Ectodermal cell (in vitro differentiated cells): Measurements from ENCODE around the gene ABL1.

ENCODE experiments used
- H3K27ac ChIP-seq: 2 replicates; pipeline ENCODE4 v1.7.0; 2013; ENCODE audit warnings: mild to moderate bottlenecking, low read depth, low read length; ENCODE audit not compliant: insufficient read depth, poor library complexity, severe bottlenecking
- H3K27me3 ChIP-seq: 2 replicates; pipeline ENCODE4 v1.7.0; 2013; ENCODE audit warnings: mild to moderate bottlenecking, low read length; ENCODE audit not compliant: insufficient read depth, control insufficient read depth, poor library complexity, severe bottlenecking
- H3K36me3 ChIP-seq: one replicate; pipeline ENCODE4 v1.7.0; 2013; ENCODE audit warnings: low read length; ENCODE audit not compliant: control insufficient read depth, insufficient read depth
- H3K4me1 ChIP-seq: one replicate; pipeline ENCODE4 v1.7.0; 2013; ENCODE audit warnings: low read length; ENCODE audit not compliant: control insufficient read depth, insufficient read depth
- H3K4me3 ChIP-seq: 2 replicates; pipeline ENCODE4 v1.7.0; 2013; ENCODE audit warnings: low read depth, low read length, control low read depth; ENCODE audit not compliant: insufficient read depth
- H3K9me3 ChIP-seq: 2 replicates; pipeline ENCODE4 v1.7.0; 2013; ENCODE audit warnings: mild to moderate bottlenecking, low read length, moderate library complexity; ENCODE audit not compliant: control insufficient read depth
- WGBS, 2 experiments: methylation state at CpG; one replicate each; pipeline ENCODE4 v1.1.7; 2013; ENCODE audit warnings: missing lambda C conversion rate in 2 of 2; 5-methylcytosine and 5-hydroxymethylcytosine counted together

ABL1 gene

DNA sequence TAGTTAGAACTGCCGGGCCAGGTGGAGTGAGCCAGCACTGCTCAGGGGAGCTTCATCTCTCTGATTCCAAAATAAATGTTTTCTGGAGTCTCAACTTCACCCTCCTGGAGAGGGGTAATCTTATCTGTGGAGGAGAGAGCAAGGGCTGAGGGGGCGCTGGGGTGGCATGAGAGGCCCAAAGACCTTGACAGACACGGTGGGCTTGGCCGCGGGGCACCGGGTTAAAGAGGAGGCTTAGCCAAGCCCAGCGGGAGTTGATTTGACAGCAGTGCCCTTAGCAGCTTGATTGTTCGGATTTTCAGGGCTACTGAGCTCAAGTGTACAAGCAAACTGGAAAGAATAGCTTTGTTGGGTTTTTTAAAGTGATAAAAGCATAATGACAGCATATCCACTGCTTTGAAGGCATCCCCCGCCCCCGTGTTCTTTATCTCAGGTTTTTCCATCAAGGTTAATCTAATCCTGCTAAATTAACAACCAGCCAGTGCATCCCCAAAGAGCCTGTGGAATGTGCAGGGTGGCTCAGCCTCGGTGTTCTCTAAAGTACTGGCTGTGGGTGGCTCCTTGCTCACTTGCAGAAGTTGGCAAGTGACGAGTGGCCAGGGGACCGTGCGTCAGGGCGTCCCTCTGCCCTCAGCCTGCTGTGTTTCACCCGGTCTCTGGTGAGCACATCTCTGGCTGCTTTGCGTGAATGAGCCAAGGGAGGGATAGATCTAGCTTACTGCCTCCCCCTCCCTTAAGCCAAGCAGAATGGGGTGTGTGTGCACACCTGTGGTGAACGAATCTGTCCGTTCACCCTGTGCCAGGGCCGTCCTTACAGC is 56.0 kb downstream of the ABL1 start:
- WGBS, 2 experiments = 95% methylated on average over 20 of the region's 20 CpGs

DNA sequence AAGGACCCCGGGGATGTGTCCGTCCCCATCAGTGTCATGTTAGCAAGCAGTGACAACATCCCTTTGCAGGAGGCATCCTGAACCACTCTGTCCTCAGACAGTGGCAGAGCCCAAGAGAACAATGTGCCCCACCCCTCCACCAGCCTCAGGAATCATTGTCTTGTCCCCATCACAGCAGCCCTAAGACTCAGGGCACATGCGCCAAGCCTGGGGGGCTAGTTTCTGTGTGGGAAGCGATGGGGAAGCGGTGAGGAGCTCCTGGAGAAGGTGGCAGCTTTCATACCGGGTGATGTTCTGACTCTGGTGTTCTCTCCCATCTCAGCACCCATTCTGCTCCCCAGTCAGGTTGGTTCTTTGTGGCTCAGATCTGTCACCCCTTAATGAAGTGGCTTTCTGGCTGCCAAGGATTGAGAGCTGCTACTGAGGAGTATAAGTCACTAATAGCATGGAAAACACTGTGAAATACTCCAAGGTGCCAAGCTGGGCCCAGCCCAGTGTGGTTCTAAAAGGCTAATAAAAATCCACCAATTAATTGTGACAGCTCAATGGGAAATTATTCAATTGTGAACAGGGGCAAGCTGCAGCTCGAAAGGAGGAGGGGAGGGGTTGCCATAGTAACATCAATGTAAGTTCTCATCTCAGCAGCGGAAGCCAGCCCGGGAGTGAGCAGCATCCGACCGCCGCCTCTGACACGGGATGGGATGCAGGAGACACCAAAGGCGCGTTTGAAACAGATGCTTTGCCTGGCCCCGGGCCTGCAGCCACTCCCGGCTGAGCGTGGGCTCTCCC is 56.8 kb downstream of the ABL1 start:
- Histone ChIP-seq H3K27ac (no peak overlapping the region), H3K4me1 (peaks cover 16% of the 10 kb centered on the region), H3K4me3 (no peak overlapping the region), H3K27me3 (no peaks in the 10 kb centered on the region), H3K36me3 (peaks cover 20% of the 10 kb centered on the region), H3K9me3 (no peaks in the 10 kb centered on the region)
- 92 to 93% methylated on average over 18 of the region's 18 CpGs for WGBS, 2 experiments

More for the DNA sequence above, 56.0 kb downstream of the ABL1 start:
- peaks cover 21% of the 10 kb centered on the region for H3K36me3 ChIP-seq
- H3K27ac ChIP-seq = no peak overlapping the region
- peaks cover 16% of the 10 kb centered on the region for H3K4me1 ChIP-seq
- H3K9me3 ChIP-seq = no peaks in the 10 kb centered on the region
- H3K4me3 ChIP-seq = no peak overlapping the region
- no peaks in the 10 kb centered on the region for H3K27me3 ChIP-seq

DNA sequence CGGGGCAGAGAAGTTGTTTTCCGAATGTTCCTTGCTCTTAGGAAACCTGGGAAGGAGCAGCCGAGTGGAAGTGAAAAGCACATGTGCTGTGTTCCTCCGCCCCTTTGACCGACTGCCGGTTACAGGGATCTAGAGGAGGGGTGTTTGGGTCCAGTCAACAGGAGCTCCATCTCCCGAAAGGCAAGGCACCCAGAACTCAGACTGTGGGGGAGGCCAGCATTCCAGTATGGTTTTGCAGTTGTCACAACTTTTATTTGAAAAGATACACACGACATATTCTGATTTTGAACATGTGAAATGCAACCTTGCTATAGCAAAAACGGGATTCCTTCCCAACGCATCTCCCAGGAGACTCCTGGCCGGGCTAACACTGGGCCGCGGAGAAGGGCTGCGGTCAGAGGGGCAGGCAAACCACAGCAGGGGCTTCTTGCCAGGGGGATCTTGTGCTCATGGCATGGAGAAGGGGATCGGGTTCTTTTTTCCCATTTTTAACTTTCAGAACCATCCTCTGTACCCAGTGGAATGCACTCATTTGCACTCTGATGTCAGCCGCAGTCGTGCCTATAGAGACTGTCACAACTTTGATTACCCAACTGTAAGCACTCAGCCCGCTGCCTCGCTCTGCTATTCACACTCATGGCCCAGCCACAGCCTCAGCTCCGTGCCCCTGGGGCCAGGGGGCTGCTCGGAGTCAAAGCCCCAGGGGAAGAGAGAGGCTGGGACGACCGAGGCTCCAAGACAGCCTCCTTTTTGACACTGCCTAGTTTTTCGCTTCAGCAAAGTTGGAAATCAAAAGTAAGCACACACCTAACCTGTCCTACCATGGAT is 57.6 kb downstream of the ABL1 start:
- WGBS, 2 experiments = 91 to 94% methylated on average over 24 of the region's 24 CpGs
- H3K9me3 ChIP-seq = no peaks in the 10 kb centered on the region
- no peak overlapping the region for H3K4me3 ChIP-seq
- peaks cover 12% of the 10 kb centered on the region for H3K36me3 ChIP-seq
- no peaks in the 10 kb centered on the region for H3K27me3 ChIP-seq
- peaks cover 16% of the 10 kb centered on the region for H3K4me1 ChIP-seq
- H3K27ac ChIP-seq = no peak overlapping the region

DNA sequence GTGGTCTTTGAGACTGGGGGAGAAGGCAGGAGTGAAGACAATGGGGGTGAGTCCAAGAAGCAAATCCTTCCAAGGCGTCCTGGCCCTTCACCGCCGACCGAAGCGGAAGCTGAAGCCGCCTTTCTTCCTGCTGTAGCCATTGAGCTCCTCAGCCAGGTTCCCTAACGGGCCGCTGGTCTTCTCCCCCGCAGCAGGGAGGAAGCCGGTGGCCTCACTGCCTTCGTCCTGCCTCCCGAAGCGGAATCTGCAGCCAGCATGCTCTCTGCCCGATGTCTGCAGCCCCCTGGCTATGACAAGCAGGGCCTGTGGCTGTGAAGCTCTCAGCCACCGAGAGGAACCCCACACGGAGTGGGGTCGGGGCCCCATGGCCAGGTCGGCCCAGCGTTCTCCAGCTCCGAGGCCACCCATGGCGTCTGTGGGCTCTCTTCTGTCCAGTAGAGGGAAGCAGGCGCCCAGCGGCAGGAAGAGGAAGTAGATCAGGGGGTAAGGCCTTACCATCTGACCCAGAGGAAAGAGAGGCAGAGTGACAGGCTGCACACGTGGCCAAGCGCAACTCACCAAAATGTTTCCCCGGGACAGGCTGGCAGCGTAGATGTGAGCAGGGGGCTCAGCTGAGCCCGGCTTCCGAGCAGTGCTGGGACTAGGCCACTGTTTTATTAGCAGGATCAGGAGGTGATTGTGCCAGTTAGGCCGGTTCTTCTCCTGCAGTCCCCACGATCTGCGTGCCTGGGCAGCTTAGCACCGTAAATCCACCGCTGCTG is 58.5 kb downstream of the ABL1 start:
- Histone ChIP-seq H3K27ac (no peak overlapping the region), H3K9me3 (no peaks in the 10 kb centered on the region), H3K4me1 (peaks cover 16% of the 10 kb centered on the region), H3K4me3 (no peak overlapping the region), H3K36me3 (peaks cover 4% of the 10 kb centered on the region), H3K27me3 (no peaks in the 10 kb centered on the region)
- 87% methylated on average over 34 of the region's 34 CpGs for WGBS, 2 experiments

DNA sequence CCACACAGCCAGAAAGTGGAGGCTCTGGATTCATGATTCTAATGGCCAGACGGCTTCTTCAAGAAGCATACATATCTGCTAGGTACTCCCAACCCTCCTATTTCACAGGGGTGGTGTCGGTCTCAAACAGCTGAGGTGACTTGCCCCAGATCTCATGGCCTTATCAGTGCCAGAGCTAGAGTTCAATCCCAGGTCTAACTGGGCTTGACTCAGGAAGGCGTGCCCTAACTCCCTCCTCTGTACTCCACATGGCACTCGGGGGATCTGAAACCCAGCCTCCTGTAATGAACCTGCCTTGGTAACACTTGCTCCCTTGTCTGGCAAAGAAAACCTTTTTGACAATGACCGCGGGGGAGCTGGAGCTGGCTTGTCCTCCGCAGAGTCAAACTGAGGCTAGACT is 59.5 kb downstream of the ABL1 start:
- H3K4me1 ChIP-seq = peaks cover 16% of the 10 kb centered on the region
- no peak overlapping the region for H3K4me3 ChIP-seq
- H3K27me3 ChIP-seq = no peaks in the 10 kb centered on the region
- 87 to 88% methylated on average over 7 of the region's 7 CpGs for WGBS, 2 experiments
- H3K36me3 ChIP-seq = peaks cover 4% of the 10 kb centered on the region
- no peaks in the 10 kb centered on the region for H3K9me3 ChIP-seq
- no peak overlapping the region for H3K27ac ChIP-seq

DNA sequence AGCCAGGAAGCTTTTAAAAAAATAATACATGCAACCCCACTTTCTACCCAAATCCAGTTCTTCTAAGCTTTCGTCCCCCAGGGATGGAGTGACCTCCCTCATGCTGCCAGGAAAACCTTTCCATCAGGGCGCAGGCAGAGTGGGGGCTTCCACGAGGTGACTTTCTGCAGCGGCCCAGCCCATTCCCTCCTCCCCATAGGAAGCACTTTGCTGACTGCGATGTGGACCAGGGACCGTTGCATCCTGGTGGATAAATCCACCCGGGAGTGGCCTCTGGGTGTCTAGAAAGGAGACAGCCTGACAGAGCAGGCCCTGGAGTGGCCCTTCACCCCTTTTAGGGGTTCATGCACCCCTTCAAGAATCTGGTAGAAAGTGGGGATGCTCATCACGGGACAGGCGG is 60.0 kb downstream of the ABL1 start:
- H3K27ac ChIP-seq = no peak overlapping the region
- 92% methylated on average over 9 of the region's 9 CpGs for WGBS, 2 experiments

DNA sequence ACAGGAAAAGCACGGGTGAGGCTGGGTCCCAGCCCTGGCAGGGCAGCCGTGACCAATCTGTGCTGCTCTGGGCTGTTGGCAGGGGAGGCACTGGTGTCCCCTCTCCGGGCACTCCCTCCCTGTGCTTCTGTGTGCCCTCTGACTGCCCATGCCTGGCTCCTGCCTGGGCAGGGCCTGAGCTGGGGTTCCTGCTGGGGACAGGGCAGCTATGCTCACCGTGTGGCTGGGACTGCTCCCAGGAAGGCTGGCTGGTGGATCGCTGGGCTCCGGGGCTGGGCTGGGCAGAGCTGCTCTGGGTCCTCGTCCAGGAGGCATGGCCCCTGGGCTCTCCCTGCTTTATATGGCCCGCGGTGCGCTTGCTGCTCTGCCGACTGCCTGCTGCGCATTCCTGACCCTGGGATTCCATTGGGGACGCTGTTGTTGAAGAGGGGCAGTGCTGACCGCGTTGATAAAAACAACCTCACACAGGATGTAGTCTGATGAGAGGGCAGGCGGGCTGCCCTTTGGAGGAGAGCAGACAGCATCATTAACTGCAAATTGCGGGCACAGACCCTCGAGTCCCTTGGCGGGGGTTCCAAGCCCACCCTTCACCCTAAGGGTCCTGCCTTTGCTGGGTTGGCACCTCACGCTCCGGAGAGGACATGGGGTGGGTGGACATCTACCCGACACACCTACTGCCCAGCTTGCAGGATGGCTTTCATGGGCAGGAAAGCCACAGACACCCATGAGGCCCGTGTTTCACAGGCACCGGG is 60.6 kb downstream of the ABL1 start:
- H3K4me1 ChIP-seq = peaks cover 16% of the 10 kb centered on the region
- H3K4me3 ChIP-seq = no peak overlapping the region
- no peaks in the 10 kb centered on the region for H3K27me3 ChIP-seq
- H3K36me3 ChIP-seq = no peaks in the 10 kb centered on the region
- 87 to 88% methylated on average over 24 of the region's 24 CpGs for WGBS, 2 experiments
- no peak overlapping the region for H3K27ac ChIP-seq
- no peaks in the 10 kb centered on the region for H3K9me3 ChIP-seq

More for the DNA sequence above, 60.0 kb downstream of the ABL1 start:
- Histone ChIP-seq H3K4me1 (peaks cover 16% of the 10 kb centered on the region), H3K9me3 (no peaks in the 10 kb centered on the region), H3K36me3 (peaks cover under 1% of the 10 kb centered on the region), H3K4me3 (no peak overlapping the region), H3K27me3 (no peaks in the 10 kb centered on the region)

DNA sequence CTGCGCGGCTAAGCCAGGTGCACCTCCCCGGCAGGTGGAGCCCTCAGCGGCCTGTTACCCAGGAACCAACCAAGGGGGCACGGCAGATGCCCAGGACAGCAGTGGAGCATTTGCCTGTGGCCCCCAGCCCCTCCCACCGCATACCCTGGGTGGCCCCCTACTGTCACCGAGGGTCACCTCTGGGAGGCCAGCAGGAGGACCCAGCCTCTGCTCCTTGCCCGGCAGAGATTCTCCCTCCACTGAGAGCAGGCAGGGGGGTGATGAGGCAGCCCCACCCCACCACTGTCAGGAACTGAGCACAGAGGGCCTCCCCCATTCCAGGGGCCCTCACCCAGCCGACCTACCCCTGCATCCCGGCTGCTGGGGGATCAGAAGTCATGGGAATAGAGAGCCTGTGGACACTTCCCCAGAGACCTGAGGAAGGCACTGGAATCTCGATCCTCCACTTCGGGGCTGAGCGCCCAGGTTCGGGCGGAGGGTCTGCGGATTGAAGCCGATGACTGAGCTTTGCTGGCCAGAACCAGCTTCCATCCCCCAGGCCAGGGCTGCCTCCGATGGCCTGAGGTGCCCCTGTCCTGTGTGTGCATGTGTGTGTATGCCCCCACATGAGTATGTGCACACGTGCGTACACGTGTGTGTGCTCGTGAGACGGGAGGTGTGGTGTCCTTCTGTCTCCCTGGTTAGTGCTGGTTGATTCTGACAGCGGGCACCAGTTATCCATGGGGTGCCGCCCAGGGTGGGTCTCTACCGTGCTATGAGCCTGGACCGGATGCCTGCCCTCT is 61.4 kb downstream of the ABL1 start, which contains the start of gene QRFP:
Gene QRFP (minus strand): TSS at position 580 of the 782 bp plus-strand sequence. CDS start 2,974 bp downstream, outside the sequence.
- Histone ChIP-seq H3K36me3 (no peaks in the 10 kb centered on the region), H3K9me3 (no peaks in the 10 kb centered on the region), H3K27me3 (no peaks in the 10 kb centered on the region), H3K27ac (no peak within 1 kb of the TSS), H3K4me3 (no peak within 1 kb of the TSS), H3K4me1 (peaks cover 11% of the 10 kb centered on the region)
- WGBS, 2 experiments = 91 to 92% methylated on average over 27 of the region's 27 CpGs
